T-helper 17 cell (primary cell): ENCODE results near the gene RBMS2. TPM values are rescaled to one million over a fixed set of nuclear protein-coding genes. Genes with fewer than 3 reads are reported as not detected.
A peak's percentile ranks its signal among the peaks of the same experiment; 100 is the strongest.
"Not testable (repeated sequence)": the region's sequence is repeated elsewhere in the genome, so short reads cannot be mapped to it uniquely, and the experiment has no call there.

Experiments
- ATAC-seq: fragments of 150-1000 bp; cut with Tn5 transposase; 2 replicates; pipeline ENCODE4 v1.10.0; 2021; ENCODE audit warnings: mild to moderate bottlenecking, moderate library complexity
- DNase-seq, 3 donors: peaks; one replicate each; pipeline versions ENCODE4 v3.0.0 to v3.0.0-alpha.2; 2020 to 2021
- H3K9me3 ChIP-seq: one replicate; pipeline ENCODE4 v1.7.0; 2013; ENCODE audit warnings: low read length, mild to moderate bottlenecking; ENCODE audit not compliant: control insufficient read depth, poor library complexity, severe bottlenecking
- H3K27ac Mint-ChIP-seq: one replicate; pipeline ENCODE4 v1.8.0; 2022; ENCODE audit warnings: mild to moderate bottlenecking, moderate library complexity, mixed read lengths
- H3K27me3 Mint-ChIP-seq: one replicate; pipeline ENCODE4 v1.8.0; 2022; ENCODE audit warnings: mixed read lengths
- H3K36me3 Mint-ChIP-seq: one replicate; pipeline ENCODE4 v1.8.0; 2022; ENCODE audit warnings: low read depth, mixed read lengths
- H3K4me1 Mint-ChIP-seq: one replicate; pipeline ENCODE4 v1.8.0; 2022; ENCODE audit warnings: mild to moderate bottlenecking, mixed read lengths
- H3K4me3 Mint-ChIP-seq: one replicate; pipeline ENCODE4 v1.8.0; 2022; ENCODE audit warnings: mild to moderate bottlenecking, moderate library complexity, mixed read lengths
- total RNA-seq, 4 donors: library from RNA in 2 of 4; stranded (reverse) in 2 of 4; gene quantifications; one replicate each; pipeline ENCODE4 v1.2.3 and lab custom pipeline; 2022 to 2026

Gene RBMS2
- total RNA-seq, 2 donors from 2014 or later = 2.1 to 3.0 TPM

- peaks cover 9% of the 10 kb centered on the region for H3K4me1 Mint-ChIP-seq
- H3K36me3 Mint-ChIP-seq = peaks cover 3% of the 10 kb centered on the region
- H3K4me3 Mint-ChIP-seq = no peak overlapping the region
- no peaks in the 10 kb centered on the region for H3K9me3 ChIP-seq
- H3K27ac Mint-ChIP-seq = no peak overlapping the region
- DNase-seq (no peak), ATAC-seq (no peak)
- no peaks in the 10 kb centered on the region for H3K27me3 Mint-ChIP-seq
These were observed 50.7 kb downstream of the RBMS2 start for GRCh38 chr12:56572288-56572687.

GRCh38 chr12:56574210-56574609 lies 52.6 kb downstream of the RBMS2 start:
- no peaks in the 10 kb centered on the region for H3K27me3 Mint-ChIP-seq
- peak overlapping the region; percentile 61 for H3K27ac Mint-ChIP-seq
- peaks cover 2% of the 10 kb centered on the region for H3K36me3 Mint-ChIP-seq
- ATAC-seq (no peak), DNase-seq (no peak)
- peaks cover 7% of the 10 kb centered on the region for H3K4me1 Mint-ChIP-seq
- no peaks in the 10 kb centered on the region for H3K9me3 ChIP-seq
- no peak overlapping the region for H3K4me3 Mint-ChIP-seq

GRCh38 chr12:56577248-56577647 lies 55.6 kb downstream of the RBMS2 start:
- not testable (repeated sequence) for DNase-seq, ATAC-seq, H3K27ac Mint-ChIP-seq, H3K4me3 Mint-ChIP-seq, H3K4me1 Mint-ChIP-seq, H3K36me3 Mint-ChIP-seq, H3K27me3 Mint-ChIP-seq, H3K9me3 ChIP-seq

- no peaks in the 10 kb centered on the region for H3K9me3 ChIP-seq
- Mint-ChIP-seq H3K27ac (no peak overlapping the region), H3K27me3 (no peaks in the 10 kb centered on the region), H3K4me3 (no peak overlapping the region), H3K36me3 (no peaks in the 10 kb centered on the region), H3K4me1 (peaks cover 8% of the 10 kb centered on the region)
- no peak for DNase-seq
- no peak for ATAC-seq
These were observed 57.4 kb downstream of the RBMS2 start for GRCh38 chr12:56578983-56579546.

GRCh38 chr12:56581418-56582145 lies 60.0 kb downstream of the RBMS2 start:
- H3K9me3 ChIP-seq = no peaks in the 10 kb centered on the region
- Mint-ChIP-seq H3K27ac (peak overlapping the region; percentile 8), H3K27me3 (no peaks in the 10 kb centered on the region), H3K4me1 (peaks cover 8% of the 10 kb centered on the region), H3K36me3 (no peaks in the 10 kb centered on the region), H3K4me3 (no peak overlapping the region)
- ATAC-seq (peak; percentile 83), DNase-seq (no peak)

- Mint-ChIP-seq H3K36me3 (no peaks in the 10 kb centered on the region), H3K4me3 (no peak overlapping the region), H3K27ac (no peak overlapping the region), H3K4me1 (peaks cover 8% of the 10 kb centered on the region), H3K27me3 (no peaks in the 10 kb centered on the region)
- DNase-seq (no peak), ATAC-seq (no peak)
- no peaks in the 10 kb centered on the region for H3K9me3 ChIP-seq
These were observed 63.5 kb downstream of the RBMS2 start for GRCh38 chr12:56585098-56585497.

- peaks cover 7% of the 10 kb centered on the region for H3K4me1 Mint-ChIP-seq
- ATAC-seq = no peak
These were observed 68.2 kb downstream of the RBMS2 start for GRCh38 chr12:56589783-56590182.

GRCh38 chr12:56590237-56590830 lies 68.7 kb downstream of the RBMS2 start:
- no peaks in the 10 kb centered on the region for H3K9me3 ChIP-seq
- no peak for DNase-seq
- Mint-ChIP-seq H3K27ac (peak overlapping the region; percentile 16), H3K4me3 (no peak overlapping the region), H3K4me1 (peaks cover 7% of the 10 kb centered on the region), H3K27me3 (no peaks in the 10 kb centered on the region), H3K36me3 (no peaks in the 10 kb centered on the region)
- peak; percentile 57 for ATAC-seq

More at GRCh38 chr12:56589783-56590182, 68.2 kb downstream of the RBMS2 start:
- no peaks in the 10 kb centered on the region for H3K9me3 ChIP-seq
- Mint-ChIP-seq H3K27ac (no peak overlapping the region), H3K36me3 (no peaks in the 10 kb centered on the region), H3K4me3 (no peak overlapping the region), H3K27me3 (no peaks in the 10 kb centered on the region)
- no peak for DNase-seq

- H3K36me3 Mint-ChIP-seq = no peaks in the 10 kb centered on the region
- H3K4me1 Mint-ChIP-seq = peaks cover 7% of the 10 kb centered on the region
- no peaks in the 10 kb centered on the region for H3K27me3 Mint-ChIP-seq
- DNase-seq (no peak), ATAC-seq (no peak)
- peak overlapping the region; percentile 16 for H3K27ac Mint-ChIP-seq
- H3K9me3 ChIP-seq = no peaks in the 10 kb centered on the region
- no peak overlapping the region for H3K4me3 Mint-ChIP-seq
These were observed 69.5 kb downstream of the RBMS2 start for GRCh38 chr12:56591126-56591525.

- Mint-ChIP-seq H3K36me3 (no peaks in the 10 kb centered on the region), H3K4me3 (no peak overlapping the region), H3K27ac (peak overlapping the region; percentile 8), H3K27me3 (no peaks in the 10 kb centered on the region), H3K4me1 (peaks cover 7% of the 10 kb centered on the region)
- no peak for DNase-seq
- ATAC-seq = no peak
- no peaks in the 10 kb centered on the region for H3K9me3 ChIP-seq
These were observed 70.3 kb downstream of the RBMS2 start for GRCh38 chr12:56591961-56592360.

GRCh38 chr12:56593909-56594621 lies 72.4 kb downstream of the RBMS2 start:
- Mint-ChIP-seq H3K4me1 (peaks cover 10% of the 10 kb centered on the region), H3K4me3 (no peak overlapping the region), H3K27ac (no peak overlapping the region), H3K36me3 (peaks cover 2% of the 10 kb centered on the region), H3K27me3 (no peaks in the 10 kb centered on the region)
- ATAC-seq (peak; percentile 74), DNase-seq (peak; percentile 34 to 55 (median 38))
- H3K9me3 ChIP-seq = no peaks in the 10 kb centered on the region

- peaks cover 10% of the 10 kb centered on the region for H3K4me1 Mint-ChIP-seq
- peak overlapping the region; percentile 27 for H3K27ac Mint-ChIP-seq
- H3K4me3 Mint-ChIP-seq = no peak overlapping the region
- DNase-seq (no peak), ATAC-seq (no peak)
- peaks cover 6% of the 10 kb centered on the region for H3K36me3 Mint-ChIP-seq
- no peaks in the 10 kb centered on the region for H3K9me3 ChIP-seq
- no peaks in the 10 kb centered on the region for H3K27me3 Mint-ChIP-seq
These were observed 75.2 kb downstream of the RBMS2 start for GRCh38 chr12:56596815-56597214.

- H3K36me3 Mint-ChIP-seq = peaks cover 9% of the 10 kb centered on the region
- H3K4me1 Mint-ChIP-seq = peaks cover 8% of the 10 kb centered on the region
- no peaks in the 10 kb centered on the region for H3K27me3 Mint-ChIP-seq
- H3K27ac Mint-ChIP-seq = no peak overlapping the region
- ATAC-seq (no peak), DNase-seq (no peak)
- H3K4me3 Mint-ChIP-seq = no peak overlapping the region
- H3K9me3 ChIP-seq = no peaks in the 10 kb centered on the region
These were observed 77.4 kb downstream of the RBMS2 start for GRCh38 chr12:56599041-56599440.
